GM20000 (cell line): ENCODE results near the gene IMMT.

Source experiments
- DNase-seq: peaks from one replicate; pipeline ENCODE4 v3.0.0; 2012; ENCODE audit warnings: low spot score
- TF ChIP-seq, protein P1 (sequence below): IDR thresholded peaks from 2 replicates; pipeline ENCODE4 v1.5.1; 2012; ENCODE audit warnings: mild to moderate bottlenecking, control low read depth; ENCODE audit errors: extremely low read depth, missing control alignments

IMMT gene

DNA sequence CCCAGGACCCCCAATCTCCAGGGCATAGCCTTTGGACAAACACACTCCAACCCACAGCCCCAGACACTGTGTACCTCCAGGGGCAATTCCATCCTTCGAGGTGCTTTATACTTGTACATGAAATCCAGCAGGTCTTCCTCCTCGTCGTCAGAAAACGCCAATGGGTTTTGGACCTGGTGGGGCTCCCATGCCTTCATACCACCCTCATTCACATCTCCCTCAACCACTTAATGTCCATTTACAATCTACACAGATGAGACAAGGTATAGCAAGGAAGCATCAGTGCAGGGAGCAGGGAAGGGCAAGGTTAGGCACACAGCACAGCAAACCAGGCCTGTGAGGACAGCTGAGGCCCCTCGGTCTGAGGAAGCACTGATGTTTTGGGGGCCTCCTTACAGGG, 24.6 kb upstream of the IMMT start:
- DNase-seq = no peak
- TF ChIP-seq, protein P1, sequence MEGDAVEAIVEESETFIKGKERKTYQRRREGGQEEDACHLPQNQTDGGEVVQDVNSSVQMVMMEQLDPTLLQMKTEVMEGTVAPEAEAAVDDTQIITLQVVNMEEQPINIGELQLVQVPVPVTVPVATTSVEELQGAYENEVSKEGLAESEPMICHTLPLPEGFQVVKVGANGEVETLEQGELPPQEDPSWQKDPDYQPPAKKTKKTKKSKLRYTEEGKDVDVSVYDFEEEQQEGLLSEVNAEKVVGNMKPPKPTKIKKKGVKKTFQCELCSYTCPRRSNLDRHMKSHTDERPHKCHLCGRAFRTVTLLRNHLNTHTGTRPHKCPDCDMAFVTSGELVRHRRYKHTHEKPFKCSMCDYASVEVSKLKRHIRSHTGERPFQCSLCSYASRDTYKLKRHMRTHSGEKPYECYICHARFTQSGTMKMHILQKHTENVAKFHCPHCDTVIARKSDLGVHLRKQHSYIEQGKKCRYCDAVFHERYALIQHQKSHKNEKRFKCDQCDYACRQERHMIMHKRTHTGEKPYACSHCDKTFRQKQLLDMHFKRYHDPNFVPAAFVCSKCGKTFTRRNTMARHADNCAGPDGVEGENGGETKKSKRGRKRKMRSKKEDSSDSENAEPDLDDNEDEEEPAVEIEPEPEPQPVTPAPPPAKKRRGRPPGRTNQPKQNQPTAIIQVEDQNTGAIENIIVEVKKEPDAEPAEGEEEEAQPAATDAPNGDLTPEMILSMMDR = no peak

DNA sequence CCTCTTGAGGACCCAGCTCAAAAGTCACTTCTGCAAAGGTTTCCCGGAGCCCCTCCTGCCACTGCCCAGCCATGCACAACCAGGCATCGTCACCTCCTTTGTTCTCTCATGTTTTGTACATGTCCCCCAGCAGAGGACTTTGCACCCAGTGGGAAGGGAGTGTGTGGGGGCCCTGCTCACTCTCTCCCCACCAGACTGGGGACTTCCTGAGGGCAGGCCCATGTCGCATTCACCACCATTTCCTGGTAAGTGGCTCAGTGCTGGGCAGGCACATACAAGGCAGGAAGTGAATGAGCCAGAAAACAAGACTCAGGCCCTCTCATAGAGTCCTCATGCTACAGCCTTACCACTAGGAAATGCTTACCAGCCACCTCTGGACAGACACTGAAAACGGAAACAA, 22.9 kb upstream of the IMMT start:
- TF ChIP-seq, protein P1 = no peak
- DNase-seq = no peak

DNA sequence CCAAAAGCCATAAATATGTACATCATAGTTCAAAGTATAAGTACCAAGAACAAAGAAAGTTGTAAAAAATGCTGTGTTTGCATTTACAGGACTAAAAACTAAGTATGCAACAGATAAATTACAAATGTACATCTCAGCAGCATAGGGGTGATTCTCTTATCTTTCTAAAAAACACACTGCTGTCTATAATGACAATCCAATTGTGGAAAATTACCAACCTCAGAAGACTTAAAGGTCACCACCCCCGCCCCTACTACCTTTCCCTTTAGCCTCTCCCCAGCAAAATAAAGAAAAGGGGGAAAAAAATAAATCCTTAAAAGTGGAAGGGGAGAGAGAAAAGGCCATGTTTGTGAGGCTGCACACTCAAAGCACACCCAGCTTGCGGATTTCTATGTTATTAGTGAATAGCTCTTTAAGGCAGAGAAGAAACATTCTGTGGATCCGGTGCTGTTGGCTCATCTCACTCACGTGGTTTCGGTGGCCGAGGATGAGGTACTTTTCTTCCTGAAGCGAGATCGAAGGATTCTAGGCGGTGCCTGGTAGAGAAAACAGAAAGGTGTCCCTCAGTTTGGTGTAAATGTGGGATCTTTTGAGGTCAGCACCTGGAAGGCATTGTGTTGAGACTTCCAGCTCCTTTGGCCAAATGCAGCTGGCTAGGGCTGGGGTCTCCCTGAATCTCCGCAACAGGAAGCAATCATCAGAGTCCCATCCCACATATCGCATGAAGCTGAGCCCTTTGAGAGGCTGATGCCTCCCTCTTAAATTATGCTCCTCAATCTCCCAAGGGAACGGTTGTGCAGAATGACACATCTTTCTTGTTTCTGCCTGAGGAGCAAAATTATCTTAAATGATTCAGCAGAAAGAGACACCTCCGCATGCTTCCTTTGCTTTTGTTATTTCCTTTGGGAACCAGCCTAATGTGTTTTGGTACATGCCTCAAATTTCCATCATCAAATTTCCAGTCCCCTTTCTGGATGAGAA, 21.6 kb upstream of the IMMT start:
- DNase-seq = no peak
- TF ChIP-seq, protein P1 = no peak

DNA sequence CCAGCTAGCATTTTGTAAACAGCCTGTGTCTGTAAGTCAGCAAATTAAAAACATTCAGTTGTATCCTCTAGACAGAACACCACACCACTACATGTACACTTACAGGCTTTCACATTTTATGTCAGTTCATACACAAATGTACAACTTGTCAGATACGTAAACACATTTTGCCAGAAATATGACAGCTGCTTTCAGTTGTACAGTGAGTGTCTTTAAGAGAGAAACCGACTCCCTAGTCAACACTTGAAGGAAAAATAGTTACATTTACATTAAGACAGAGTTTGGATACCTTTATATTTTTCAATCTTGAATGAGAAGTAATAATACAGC, 19.2 kb upstream of the IMMT start:
- DNase-seq = no peak
- TF ChIP-seq, protein P1 = no peak

DNA sequence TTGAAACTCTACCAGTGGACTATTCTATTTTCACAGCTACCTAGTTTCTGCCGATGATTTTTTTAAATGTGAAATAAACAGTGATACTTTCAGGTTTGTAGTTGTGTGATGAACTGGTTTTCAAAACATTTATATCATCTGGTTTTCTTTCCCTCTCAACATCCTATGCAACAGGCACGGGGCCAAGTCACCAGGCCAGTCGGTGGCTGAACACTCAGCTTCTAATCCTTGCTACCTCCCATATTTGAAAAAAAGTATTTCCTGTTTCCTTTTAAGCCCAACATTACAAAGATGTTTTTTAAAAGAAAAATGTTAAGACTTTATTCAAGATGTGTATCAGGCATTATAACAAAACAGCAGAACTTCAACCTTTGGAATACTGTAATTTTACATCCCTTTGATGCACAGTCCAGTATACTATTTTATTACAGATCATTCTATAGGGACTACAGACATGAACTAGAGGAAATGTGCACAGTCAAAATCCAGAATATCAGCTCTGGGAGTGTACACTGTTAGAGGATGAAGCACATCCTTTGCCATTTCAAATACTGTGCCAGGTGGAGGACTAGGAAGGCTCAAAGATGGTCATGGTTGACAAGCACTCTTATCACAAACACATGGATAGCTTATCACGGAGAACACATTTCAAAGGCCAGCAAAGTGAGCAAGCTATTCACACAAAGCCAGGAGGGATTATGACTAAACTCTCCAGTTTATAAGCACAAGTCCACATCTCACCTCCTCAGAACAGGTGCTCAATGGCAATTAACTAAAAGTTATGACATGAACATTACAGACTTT, 18.6 kb upstream of the IMMT start:
- DNase-seq = no peak
- TF ChIP-seq, protein P1 = no peak

DNA sequence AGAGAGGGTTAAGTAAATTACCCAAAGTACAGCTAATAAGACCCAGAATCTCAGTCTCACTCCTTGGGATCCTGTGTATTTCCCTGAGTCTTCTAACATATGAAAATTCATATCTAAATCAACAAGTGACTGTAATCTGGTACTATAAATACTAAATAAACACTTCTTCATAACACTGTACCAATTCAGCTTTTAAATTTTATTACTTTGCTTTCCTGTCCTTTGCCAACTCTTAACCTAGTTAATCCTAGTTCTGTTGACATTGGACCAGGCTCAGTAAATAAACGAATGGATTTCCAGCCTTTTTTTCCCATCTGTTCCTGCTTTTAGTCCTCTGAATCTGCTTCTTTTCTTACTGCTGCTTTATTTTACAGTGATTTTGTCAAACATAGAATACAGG, 17.8 kb upstream of the IMMT start:
- TF ChIP-seq, protein P1 = no peak
- no peak for DNase-seq

DNA sequence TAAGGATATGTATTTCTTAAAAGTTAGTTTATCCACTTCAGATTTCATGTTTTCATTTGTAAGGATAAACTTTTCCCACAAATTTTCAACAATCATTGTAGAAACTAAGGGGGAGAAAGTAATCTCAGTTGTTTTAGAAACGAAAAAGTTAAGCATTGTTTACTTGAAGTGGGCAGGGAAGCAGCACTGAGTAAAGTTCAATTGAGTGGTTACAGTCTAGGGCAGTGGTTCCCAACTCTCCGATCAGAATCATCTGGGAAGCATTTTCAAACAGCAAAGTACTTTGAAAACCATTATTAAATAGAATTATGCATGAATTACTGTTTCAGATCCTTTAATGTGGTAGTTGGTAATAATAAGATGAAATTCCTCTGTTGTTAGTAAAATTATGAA, 16.5 kb upstream of the IMMT start:
- TF ChIP-seq, protein P1 = no peak
- no peak for DNase-seq
